Stimulated activated CD8-positive, alpha-beta memory T cell treated with anti-CD3 and anti-CD28 coated beads, Interleukin-7, amount 100 ng/mL, for 1 hour (primary cell): ENCODE measurements around the gene TRAF1.

Source experiments
- DNase-seq, 2 donors: peaks; one replicate each; pipeline ENCODE4 v3.0.0-alpha.2; 2020; ENCODE audit warnings: low read depth in 2 of 2

Gene TRAF1

DNA sequence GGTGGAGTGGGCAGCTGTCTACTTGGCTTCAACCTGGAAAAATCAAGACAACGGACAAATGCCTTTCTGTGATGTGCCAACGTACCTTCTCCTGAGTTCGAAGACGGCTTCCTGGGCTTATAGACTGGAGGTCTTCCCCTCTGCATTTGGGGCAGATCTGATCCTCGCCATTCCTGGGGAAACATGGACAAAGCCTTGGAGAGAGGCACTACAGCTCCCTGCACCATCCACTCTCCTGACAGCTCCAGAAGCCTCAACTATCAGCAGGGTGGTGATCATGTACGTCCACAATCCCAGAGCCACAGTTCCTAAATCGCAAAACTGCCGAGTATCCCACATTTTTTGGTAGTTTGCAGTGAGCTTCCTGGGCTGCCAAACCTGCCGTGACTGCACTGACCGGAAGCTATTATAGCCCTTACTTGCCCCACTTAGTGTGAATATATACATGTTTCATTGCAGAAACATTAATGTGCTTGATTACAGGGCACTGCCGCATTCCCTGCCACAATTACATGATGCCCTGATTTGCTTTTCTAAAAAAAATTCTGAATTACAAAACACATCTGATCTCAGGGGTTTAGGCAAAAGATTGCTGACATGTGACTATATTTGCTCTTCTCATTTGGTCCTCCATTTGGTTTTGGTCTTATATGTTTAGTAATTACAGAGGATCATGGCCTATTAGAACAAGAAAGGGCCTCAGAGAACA, 2.8 kb downstream of the TRAF1 start:
- no peak for DNase-seq

GRCh38 chr9:120922404-120923195, 4.0 kb downstream of the TRAF1 start:
- no peak for DNase-seq

DNA sequence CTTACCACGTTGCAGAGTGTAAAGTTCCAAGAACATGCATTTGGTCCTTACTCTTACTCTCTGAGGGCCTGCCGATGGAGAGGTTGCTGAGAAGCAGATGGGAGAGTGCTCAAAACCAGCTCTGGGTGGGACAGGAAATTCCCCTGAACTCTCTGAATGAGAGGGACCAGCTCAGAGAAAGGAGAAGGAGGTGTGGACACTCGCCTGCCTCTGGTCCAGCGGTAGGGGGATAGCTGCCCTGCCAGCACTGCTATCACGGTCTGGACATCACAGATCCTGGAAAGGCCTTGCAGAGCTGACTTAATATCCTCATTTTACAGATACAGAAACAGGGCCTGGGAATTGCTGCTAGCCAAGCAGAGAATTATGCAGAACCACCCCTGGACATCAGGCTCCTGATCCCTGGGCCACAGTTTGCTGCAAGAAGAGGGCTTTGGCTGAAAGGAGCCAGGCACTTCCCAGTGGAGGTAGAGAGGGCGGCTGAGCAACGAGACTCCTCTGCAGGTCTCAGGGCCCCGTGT, 4.9 kb downstream of the TRAF1 start:
- no peak for DNase-seq

DNA sequence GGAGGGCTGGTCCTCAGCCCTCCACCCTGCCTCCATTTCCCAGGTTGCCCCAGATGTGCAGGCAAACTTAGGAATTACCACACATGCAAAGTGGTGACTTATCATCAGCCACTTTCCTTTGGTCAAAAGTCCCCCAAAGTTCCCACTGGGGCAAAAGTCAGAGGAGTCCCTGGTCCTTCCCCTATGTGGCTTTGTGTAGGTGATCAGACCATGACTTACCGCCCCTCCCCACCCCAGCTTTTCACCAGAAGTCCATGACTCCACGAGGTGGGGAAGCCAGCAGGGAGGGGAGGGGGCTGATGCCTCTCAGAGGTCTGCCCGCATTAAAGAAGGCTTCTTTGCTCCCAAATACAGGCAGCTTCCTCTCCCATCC, 5.8 kb downstream of the TRAF1 start:
- DNase-seq, result no peak

DNA sequence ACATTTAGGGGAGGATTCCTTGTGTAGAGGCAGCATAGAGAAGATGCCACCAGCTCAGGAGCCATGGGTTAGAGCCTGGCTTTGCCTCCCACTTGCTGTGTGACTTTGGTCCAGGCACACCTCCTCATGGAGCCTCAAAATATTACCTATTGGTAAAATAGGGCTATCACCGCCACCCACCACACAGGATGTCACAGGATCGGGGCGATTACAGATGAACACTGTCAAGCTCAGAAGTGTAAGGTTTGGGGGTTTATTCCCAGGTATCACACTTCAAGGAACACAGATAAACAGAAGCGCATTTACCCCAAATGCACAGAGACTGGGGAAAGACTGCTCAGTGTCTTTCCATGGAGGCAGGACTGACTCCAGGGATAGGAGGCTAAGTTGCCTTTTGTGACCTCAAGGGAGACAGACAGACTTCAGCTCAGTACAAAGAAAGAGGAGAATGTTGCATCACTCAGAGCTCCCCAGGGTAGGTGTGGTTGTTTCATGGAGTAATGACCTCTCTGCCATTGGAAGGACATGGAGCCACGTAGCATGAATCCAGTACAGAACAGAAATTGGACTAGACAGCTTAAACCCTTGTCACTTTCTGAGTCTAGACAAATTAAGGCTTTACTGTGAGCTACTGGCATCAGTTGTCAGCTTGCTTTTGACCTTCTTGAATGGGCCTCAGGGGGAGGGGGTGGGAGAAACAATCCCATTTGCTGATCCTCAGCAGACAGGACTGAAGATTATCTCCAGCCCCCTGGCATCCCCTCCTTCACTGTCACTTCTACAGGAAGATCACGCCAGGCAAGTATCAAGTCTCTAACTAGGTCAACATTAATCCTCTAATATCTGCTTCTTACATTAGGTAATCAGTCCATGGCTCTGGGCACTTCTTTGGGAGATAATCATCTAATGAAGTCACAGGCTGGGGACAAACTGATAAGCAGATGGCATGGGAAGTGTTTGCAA, 6.5 kb downstream of the TRAF1 start:
- DNase-seq, result no peak

- no peak for DNase-seq
Measured at GRCh38 chr9:120918931-120919842, 7.4 kb downstream of the TRAF1 start.

GRCh38 chr9:120917929-120918762, 8.4 kb downstream of the TRAF1 start:
- DNase-seq, result no peak

GRCh38 chr9:120916991-120917880, 9.4 kb downstream of the TRAF1 start:
- no peak for DNase-seq

DNA sequence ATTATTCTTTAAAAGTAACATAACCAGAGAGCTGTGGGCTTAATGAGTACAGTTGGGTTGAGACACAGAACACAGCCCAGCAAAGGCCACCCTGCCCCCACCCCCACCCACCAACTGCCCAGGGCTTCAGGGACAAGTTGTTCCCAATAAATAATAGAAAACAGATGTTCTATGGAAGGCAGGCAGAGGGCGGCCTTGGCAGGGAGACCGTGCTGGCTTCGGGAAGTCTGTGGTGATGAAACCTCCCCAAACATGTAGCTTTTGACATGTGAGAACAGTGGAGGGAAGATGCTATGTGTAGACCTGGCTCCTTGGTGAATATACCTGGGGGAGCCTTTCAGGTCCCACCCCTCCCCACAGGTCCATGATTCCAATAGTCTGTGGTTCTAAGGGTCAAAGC, 10.0 kb downstream of the TRAF1 start:
- DNase-seq, result no peak

DNA sequence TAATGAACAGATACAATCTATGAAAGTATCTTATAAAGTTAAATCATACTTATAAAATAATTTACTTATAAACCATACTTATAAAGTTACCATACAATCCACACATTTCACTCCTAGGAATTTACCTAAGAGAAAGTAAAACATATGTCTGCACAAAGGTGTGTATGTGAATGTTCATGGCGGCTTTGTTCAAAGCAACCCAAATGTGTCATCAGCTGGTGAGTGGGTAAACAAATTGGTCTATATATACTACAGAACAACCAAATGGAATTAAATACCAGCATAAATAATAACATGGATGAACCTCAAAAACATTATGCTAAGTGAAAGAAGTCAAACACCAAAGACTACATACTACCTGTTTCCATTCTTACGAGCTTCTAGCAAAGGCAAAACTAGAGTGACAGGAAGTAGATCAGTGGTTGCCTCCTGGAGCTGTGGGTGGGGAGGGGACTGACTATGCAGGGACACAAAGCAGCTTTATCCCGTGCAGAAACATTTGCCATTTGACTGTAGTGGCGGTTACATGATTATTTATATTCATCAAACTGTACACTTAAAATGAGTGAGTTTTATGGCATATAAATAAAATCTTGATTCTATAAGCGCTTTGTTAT, 10.6 kb downstream of the TRAF1 start:
- no peak for DNase-seq

GRCh38 chr9:120914953-120915352, 11.6 kb downstream of the TRAF1 start:
- no peak for DNase-seq

DNA sequence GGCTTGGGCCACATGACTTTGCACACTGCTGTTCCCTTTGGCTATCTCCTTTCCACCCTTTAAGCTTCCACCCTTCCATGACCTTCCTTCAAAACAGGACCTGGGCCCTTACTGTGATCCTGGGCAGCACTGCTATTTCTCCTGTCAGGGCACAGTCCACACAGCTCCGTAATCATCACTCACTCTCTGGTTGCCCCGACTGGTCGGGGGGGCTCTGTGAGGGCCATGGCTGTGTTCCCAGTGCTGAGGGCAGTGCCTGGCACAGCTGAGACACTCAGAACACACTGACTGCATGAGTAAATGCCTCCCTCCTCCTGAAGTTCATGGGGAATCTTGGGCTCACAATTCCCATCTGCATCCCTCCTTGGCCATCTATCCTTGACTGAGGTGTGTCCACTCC, 12.2 kb downstream of the TRAF1 start:
- DNase-seq, result no peak

DNA sequence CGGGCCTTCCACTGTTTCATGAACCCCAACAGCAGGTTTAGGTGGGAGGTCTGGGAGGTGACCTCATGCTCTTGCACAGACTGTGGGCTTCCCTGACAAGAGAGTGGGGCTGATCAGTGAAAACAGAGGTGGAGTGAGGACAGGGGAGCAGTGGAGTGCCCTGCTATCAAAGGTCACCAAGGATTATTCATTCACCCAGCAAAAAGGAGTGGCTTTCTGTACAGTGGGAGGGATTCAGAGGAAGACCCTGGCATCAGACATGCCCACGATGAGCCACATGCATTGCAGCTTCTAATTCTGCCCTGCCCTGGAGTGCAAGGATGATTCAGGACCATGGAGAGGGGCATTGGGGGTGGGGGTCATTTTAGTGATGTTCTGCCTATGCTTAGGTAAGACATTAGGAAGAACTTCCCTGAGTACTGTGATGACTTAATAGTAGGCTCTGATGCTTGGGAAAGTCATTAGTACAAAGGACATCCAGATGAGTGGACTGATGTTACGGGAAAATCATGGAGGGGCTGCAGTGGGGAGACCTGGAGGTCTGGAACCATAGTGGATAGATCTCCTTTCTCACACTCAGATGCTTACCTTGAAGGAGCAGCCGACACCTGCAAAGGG, 12.8 kb downstream of the TRAF1 start:
- DNase-seq, result no peak

DNA sequence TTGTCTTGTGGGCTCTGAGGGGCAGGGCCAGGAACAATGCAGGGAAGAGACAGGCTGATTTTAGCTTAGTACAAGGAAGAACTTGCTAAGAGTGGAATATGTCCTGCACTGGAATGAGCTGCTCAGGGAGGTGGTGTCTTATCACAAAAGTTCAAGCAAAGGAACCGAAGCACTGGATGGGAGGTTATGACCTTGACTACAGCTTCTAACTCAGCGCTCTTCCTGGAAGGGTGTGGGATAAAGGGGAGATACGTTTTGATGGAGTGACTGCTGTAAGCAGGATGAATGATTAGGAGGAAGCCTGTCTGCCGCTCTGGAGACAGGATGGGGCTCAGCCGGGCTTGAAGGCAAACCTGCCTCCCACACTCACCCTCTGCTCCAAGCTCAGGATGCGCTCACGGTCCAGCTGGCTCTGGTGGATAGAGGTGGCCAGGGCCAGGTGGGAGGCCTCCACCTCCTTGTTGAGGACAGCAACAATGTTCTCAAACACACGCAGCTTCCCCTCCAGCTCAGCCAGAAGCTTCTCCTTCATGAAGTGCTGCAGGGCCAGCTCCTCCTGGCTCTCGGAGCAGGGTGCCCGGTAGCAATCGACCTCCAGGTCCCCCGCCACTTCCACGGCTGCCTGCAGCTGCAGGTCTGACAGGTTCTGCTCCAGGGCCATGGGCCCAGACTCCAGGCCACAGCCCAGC, 13.5 kb downstream of the TRAF1 start:
- no peak for DNase-seq

DNA sequence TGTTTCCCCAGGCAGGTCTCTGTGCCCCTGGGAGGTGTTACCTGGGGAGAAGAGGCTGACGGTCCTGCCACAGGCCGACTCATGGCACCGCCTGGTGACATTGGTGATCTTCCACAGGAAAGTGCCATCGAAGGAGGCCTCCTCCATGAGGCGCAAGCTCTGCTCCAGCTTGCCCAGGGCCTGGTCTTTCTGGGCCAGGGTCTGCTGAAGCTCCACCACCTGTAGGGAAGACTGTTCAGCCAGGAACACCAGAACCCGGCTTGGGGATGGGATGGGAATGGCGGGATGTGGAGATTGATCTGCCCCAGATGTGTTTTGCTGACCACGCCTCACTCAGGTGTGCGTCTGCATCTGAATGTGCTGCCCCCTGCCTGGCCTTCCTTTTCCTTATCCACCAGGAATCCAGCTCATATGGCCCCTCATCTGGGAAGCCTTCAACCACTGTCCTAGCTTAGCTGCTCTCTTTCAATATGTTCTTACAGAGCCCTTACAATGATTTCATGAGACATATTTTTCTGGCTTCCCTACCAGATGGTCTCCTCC, 15.2 kb downstream of the TRAF1 start:
- DNase-seq, result no peak

DNA sequence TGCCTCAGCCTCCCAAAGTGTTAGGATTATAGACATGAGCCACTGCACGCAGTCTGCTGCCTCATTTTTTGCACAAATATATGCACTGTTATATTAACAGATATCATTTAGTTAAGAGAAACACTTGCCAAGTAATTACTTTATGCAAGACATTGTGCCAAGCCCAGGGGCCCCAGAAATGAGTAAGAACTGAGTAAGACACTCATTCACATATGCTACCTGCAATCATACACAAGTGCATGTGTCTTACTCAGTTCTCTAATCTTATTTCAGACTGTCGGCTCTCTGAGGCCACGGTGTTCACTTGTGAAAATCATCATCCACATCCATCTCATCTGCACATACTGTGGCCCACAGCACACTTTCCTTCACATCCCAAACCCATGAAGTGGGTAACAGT, 16.0 kb downstream of the TRAF1 start:
- DNase-seq, result no peak

DNA sequence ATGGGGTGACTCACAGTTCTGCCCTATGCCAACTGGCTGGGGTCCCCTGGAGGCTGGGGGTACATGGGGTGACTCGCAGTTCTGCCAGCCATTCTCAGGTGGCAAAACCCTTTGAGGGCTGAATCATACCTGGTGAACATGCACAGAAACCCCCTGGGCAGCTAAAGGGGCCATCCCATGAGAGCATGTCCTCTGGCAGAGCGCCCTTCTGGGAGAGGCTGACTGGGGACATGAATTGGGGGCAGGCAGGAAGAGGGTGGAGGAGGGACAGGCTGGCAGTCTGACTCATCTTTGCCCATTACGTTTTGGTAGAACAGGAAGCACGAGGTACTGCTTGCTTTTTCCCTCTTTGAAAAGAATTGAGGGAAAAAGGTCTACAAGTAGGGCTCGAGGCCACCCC, 16.7 kb downstream of the TRAF1 start:
- DNase-seq, result no peak
